Left cardiac atrium (tissue), 4 donors: ENCODE results near the gene AAK1. TPM values are rescaled to one million over a fixed set of nuclear protein-coding genes. Genes with fewer than 3 reads are reported as not detected.
"Not testable (repeated sequence)": the region's sequence is repeated elsewhere in the genome, so short reads cannot be mapped to it uniquely, and the experiment has no call there.

ENCODE experiments used
- ATAC-seq, 2 donors: fragments of 200-7000 bp; cut with Tn5 transposase; one replicate each; pipeline ENCODE4 v1.9.1; 2020; ENCODE audit warnings: mild to moderate bottlenecking in 2 of 2, moderate library complexity in 2 of 2
- DNase-seq: peaks from one replicate; pipeline ENCODE4 v3.0.0-alpha.2; 2020
- intact Hi-C, 2 donors: fragments of 100-400 bp; cut with DNase I; formaldehyde crosslinking; loops; one replicate each; pipeline versions ENCODE4 v1.14.1 to v1.15.1; 2022 to 2023
- total RNA-seq, 2 donors: library from RNA; stranded (reverse); fragmentation: NEBNext Ultra II Directional; extraction: Animal tissue kit (Norgen Biotek cat#: 25700); gene quantifications; one replicate each; pipeline ENCODE4 v1.2.1, GENCODE V29; 2021
- donor health status: DM: no; HTN: yes; CAD: no.
- donor health status: DM: no; HTN: yes; CAD: no; lungs with severe emphysema.
- donor health status: DM: yes; HTN: yes; CAD: no.
- donor health status: Dilated cardiomyopathy.

The AAK1 gene
- total RNA-seq, 2 donors from 2014 or later = 44.0 to 64.7 TPM

GRCh38 chr2:69663860-69664259 lies 20.3 kb upstream of the AAK1 start:
- intact Hi-C loops = no loop called here
- ATAC-seq (no peak), DNase-seq (no peak)

DNA sequence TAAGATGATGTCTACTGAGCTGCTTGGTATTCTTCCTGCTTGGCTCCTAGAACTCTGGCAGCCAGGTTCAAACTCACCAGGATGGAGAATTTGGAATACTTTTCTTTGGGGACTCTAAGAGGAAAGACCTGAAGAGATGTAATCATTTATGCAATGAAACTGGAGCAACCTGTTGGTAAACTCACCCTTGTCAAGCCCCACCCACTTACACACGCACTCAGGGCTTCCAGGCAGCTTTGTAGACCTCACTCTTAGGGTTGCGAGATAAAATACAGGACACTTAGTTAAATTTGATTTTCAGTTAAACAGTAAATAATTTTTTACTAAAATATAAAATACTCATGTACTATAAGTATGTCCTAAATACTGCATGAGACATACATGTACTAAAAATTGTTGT lies 19.0 kb upstream of the AAK1 start:
- ATAC-seq, intact Hi-C loops, DNase-seq: not testable (repeated sequence)

- intact Hi-C loops = no loop called here
- DNase-seq (no peak), ATAC-seq (no peak)
Observed at GRCh38 chr2:69660637-69661036, 17.1 kb upstream of the AAK1 start.

DNA sequence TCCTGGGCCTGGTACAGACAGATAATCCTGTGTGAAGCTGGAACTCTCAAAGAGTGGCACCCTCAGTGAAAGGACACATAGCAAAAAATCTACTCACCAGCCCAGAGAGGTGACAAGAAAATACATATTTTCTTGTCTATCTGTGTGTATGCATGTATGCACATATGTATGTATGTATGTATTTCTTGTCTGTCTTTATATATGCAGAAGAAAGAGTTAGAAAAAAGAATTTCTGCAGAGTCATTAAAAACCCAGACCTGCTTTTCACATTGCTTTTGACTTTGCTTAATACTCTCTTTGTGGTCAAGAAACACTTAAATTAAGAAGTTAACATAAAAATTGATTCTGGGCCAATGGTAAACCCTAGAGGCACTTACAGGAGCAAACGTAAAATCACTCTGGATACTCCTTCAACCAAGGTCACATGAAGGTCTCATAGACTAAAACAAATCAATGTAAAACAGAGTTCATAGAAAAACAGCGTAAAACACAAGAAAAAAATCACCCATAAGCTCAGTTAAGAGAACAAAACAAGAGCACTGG lies 16.5 kb upstream of the AAK1 start:
- ATAC-seq (no peak), DNase-seq (no peak)
- intact Hi-C loops = no loop called here

DNA sequence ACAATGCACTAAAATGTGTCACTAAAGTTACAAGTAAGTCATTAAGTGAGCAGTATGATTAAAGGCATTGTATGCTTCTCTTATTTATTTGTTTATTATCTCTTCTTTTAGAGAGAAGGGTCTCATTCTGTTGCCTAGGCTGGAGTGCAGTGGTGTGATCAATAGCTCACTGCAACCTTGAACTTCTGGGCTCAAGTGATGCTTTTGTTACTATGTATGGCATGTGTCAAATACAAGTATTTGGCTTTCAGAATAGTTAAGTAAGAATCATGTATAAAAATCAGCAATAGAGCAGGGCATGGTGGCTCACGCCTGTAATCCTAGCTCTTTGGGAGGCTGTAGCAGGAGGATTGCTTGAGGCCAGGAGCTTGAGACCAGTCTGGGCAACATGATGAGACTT lies 15.8 kb upstream of the AAK1 start:
- intact Hi-C loops = no loop called here
- no peak for ATAC-seq

GRCh38 chr2:69652206-69652605 lies 8.7 kb upstream of the AAK1 start:
- ATAC-seq (peak in 1 of 2 donors; percentile 47), DNase-seq (no peak)
- intact Hi-C loops = no loop called here

More for the DNA sequence above, 15.8 kb upstream of the AAK1 start:
- no peak for DNase-seq

- intact Hi-C loops = loop anchor here in 1 of 2 donors (10.0 kb wide), 1 partner anchor 82 kb away; no protein-coding TSS in a partner anchor
- ATAC-seq, DNase-seq: not testable (repeated sequence)
Observed at GRCh38 chr2:69647196-69647595, 3.7 kb upstream of the AAK1 start.

GRCh38 chr2:69646714-69647113 lies 3.2 kb upstream of the AAK1 start:
- intact Hi-C loops = loop anchor here in 1 of 2 donors (10.0 kb wide), 1 partner anchor 82 kb away; no protein-coding TSS in a partner anchor

GRCh38 chr2:69645921-69646320 lies 2.4 kb upstream of the AAK1 start:
- DNase-seq (no peak), ATAC-seq (no peak)
- intact Hi-C loops = loop anchor here in 1 of 2 donors (10.0 kb wide), 1 partner anchor 81 kb away; no protein-coding TSS in a partner anchor

More at GRCh38 chr2:69646714-69647113, 3.2 kb upstream of the AAK1 start:
- DNase-seq = no peak
- ATAC-seq = no peak

GRCh38 chr2:69645031-69645431 lies 1.5 kb upstream of the AAK1 start:
- intact Hi-C loops = loop anchor here in 1 of 2 donors (10.0 kb wide), 1 partner anchor 80 kb away; no protein-coding TSS in a partner anchor
- DNase-seq (no peak), ATAC-seq (no peak)

GRCh38 chr2:69644506-69644979 lies 1.0 kb upstream of the AAK1 start:
- intact Hi-C loops = loop anchor here (5.0 to 10.0 kb wide), 3 partner anchors 42 to 80 kb away; no protein-coding TSS in a partner anchor
- no peak for ATAC-seq
- DNase-seq = no peak

GRCh38 chr2:69642709-69643601 lies 584 bp downstream of the AAK1 start:
- intact Hi-C loops = loop anchor here (5.0 to 10.0 kb wide), 3 partner anchors 41 to 78 kb away; no protein-coding TSS in a partner anchor
- DNase-seq (peak; percentile 49), ATAC-seq (peak; percentile 10 to 26)

- intact Hi-C loops = loop anchor here (5.0 to 10.0 kb wide), 3 partner anchors 40 to 77 kb away; no protein-coding TSS in a partner anchor
- DNase-seq (no peak), ATAC-seq (no peak)
Observed at GRCh38 chr2:69641887-69642708, 1.4 kb downstream of the AAK1 start.

DNA sequence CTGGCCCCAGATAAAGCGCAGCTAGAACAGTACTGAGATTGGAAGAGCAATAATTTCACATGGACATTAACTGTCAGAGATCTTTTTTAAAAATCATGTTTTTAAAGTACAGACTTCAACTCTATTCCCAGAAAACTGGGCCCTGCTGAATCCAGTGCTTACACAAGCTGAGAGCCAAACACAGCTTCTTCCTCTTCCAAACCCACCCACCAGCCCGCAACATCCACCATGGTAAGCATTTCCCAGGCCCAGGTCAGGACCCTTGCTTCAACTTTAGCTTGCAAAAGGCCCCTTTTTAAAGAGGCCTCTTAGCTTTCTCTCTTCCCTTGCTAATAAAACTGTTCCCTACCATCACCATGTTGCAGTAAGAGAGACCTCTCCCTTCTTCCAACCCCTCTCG lies 2.1 kb downstream of the AAK1 start:
- ATAC-seq (no peak), DNase-seq (no peak)
- intact Hi-C loops = loop anchor here (5.0 to 10.0 kb wide), 3 partner anchors 39 to 77 kb away; no protein-coding TSS in a partner anchor

GRCh38 chr2:69639266-69639665 lies 4.3 kb downstream of the AAK1 start:
- no peak for ATAC-seq
- intact Hi-C loops = no loop called here
- no peak for DNase-seq

DNA sequence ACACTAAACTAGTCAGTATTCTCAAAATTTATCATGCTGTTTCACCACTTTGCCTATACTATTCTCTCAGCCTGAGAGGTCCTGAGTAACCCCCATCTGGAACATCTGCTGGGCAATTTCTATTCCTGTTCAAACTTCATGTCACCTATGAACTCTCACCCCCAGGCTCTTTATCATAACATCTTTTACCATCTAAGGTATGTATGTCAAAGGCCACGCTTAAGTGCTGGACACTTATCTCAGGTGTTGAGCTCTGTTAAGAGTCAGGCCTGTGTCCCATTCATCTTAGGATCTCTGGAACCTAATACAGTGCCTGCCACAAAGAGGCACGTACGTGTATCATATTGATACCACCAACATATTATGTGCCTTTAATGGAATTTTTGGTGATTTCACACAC lies 4.9 kb downstream of the AAK1 start:
- DNase-seq (no peak), ATAC-seq (no peak)
- intact Hi-C loops = no loop called here

GRCh38 chr2:69637923-69638322 lies 5.6 kb downstream of the AAK1 start:
- ATAC-seq = no peak
- DNase-seq = no peak
- intact Hi-C loops = no loop called here

DNA sequence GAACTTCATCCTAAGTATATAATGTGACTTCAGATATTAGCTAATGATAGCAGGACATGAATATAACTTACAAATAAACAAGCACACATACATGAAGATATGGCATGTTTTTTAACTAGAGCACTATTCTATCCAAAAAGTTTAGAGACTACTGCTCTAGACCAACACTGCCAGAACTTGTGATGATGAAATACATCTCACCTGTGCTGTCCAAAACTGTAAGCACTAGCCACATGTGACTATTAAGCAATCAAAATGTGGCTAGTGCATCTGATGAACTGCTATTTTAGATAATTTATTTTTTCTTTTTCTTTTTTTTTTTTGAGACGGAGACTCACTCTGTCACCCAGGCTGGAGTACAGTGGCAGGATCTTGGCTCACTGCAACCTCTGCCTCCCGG lies 7.1 kb downstream of the AAK1 start:
- DNase-seq = no peak
- no peak for ATAC-seq
- intact Hi-C loops = no loop called here

DNA sequence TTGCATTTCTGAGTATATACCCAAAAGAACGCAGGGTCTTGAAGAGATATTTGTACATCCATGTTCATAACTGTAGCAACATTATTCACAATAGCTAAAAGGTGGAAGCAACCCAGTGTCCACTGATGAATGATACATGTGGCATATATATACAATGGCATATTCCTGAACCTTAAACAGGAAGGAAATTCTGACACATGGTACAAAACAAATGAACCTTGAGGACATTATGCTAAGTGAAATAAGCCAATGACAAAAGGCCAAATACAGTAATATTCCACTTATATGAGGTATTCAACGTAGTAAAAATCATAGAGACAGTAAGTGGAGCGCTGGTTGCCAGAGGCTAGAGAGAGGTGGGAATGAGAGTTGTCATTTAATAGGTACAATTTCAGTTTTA lies 8.1 kb downstream of the AAK1 start:
- ATAC-seq (no peak), DNase-seq (no peak)
- intact Hi-C loops = no loop called here
